Measurements from ENCODE around the gene P2RY6.

Gene P2RY6

GRCh38 chr11:73237471-73238290 is 34.5 kb upstream of the P2RY6 start:
- no peak for DNase-seq

- DNase-seq = no peak
These were observed 33.0 kb upstream of the P2RY6 start for GRCh38 chr11:73239111-73239521.

- no peak for DNase-seq
These were observed 32.5 kb upstream of the P2RY6 start for GRCh38 chr11:73239571-73240189.

- DNase-seq = no peak
These were observed 31.9 kb upstream of the P2RY6 start for GRCh38 chr11:73240190-73240781.

- no peak for DNase-seq
These were observed 30.8 kb upstream of the P2RY6 start for GRCh38 chr11:73241300-73241699.

GRCh38 chr11:73242251-73243092 is 29.7 kb upstream of the P2RY6 start:
- peak; percentile 52 for DNase-seq

- no peak for DNase-seq
These were observed 29.0 kb upstream of the P2RY6 start for GRCh38 chr11:73243093-73243485.

- DNase-seq = no peak
These were observed 27.4 kb upstream of the P2RY6 start for GRCh38 chr11:73244589-73245240.

GRCh38 chr11:73245461-73245860 is 26.7 kb upstream of the P2RY6 start:
- DNase-seq = no peak

GRCh38 chr11:73246303-73246702 is 25.8 kb upstream of the P2RY6 start:
- DNase-seq = no peak

GRCh38 chr11:73248526-73249185 is 23.5 kb upstream of the P2RY6 start:
- no peak for DNase-seq

- DNase-seq = no peak
These were observed 22.8 kb upstream of the P2RY6 start for GRCh38 chr11:73249304-73249703.

- DNase-seq = no peak
These were observed 22.0 kb upstream of the P2RY6 start for GRCh38 chr11:73249853-73250783.

- DNase-seq = no peak
These were observed 19.5 kb upstream of the P2RY6 start for GRCh38 chr11:73252577-73253191.

- DNase-seq = no peak
These were observed 14.6 kb upstream of the P2RY6 start for GRCh38 chr11:73257342-73258103.

GRCh38 chr11:73258104-73259035 is 13.8 kb upstream of the P2RY6 start:
- DNase-seq = no peak

- no peak for DNase-seq
These were observed 12.6 kb upstream of the P2RY6 start for GRCh38 chr11:73259406-73260126.

GRCh38 chr11:73260127-73260457 is 12.0 kb upstream of the P2RY6 start:
- DNase-seq = no peak
